GM19351 (cell line): ENCODE measurements around the gene CDIP1.
A peak's percentile ranks its signal among the peaks of the same experiment; 100 is the strongest.

Source experiments
- ATAC-seq: cut with Tn5 transposase; IDR thresholded peaks from one replicate; pipeline ENCODE4 v1.9.1; 2021; ENCODE audit warnings: mild to moderate bottlenecking, moderate library complexity; ENCODE audit not compliant: unreplicated experiment

The CDIP1 gene

GRCh38 chr16:4539716-4540284 lies 1.2 kb upstream of the CDIP1 start:
- ATAC-seq, result no peak

GRCh38 chr16:4537376-4538343 lies 913 bp downstream of the CDIP1 start:
- peak; percentile 36 for ATAC-seq

- ATAC-seq, result no peak
Measured at GRCh38 chr16:4536391-4537106, 2.0 kb downstream of the CDIP1 start.

- no peak for ATAC-seq
Measured at GRCh38 chr16:4535627-4536108, 2.9 kb downstream of the CDIP1 start.

- no peak for ATAC-seq
Measured at GRCh38 chr16:4534151-4534790, 4.3 kb downstream of the CDIP1 start.

GRCh38 chr16:4533490-4533889 lies 5.1 kb downstream of the CDIP1 start:
- ATAC-seq, result no peak

GRCh38 chr16:4532238-4532637 lies 6.3 kb downstream of the CDIP1 start:
- no peak for ATAC-seq

GRCh38 chr16:4531811-4532210 lies 6.8 kb downstream of the CDIP1 start:
- no peak for ATAC-seq

- ATAC-seq, result no peak
Measured at GRCh38 chr16:4529085-4530060, 9.2 kb downstream of the CDIP1 start.

GRCh38 chr16:4525634-4526277 lies 12.8 kb downstream of the CDIP1 start:
- ATAC-seq, result no peak

GRCh38 chr16:4525069-4525468 lies 13.5 kb downstream of the CDIP1 start:
- no peak for ATAC-seq

GRCh38 chr16:4524571-4524970 lies 14.0 kb downstream of the CDIP1 start:
- no peak for ATAC-seq

- no peak for ATAC-seq
Measured at GRCh38 chr16:4523686-4524085, 14.9 kb downstream of the CDIP1 start.

GRCh38 chr16:4522051-4522581 lies 16.5 kb downstream of the CDIP1 start:
- ATAC-seq, result no peak

GRCh38 chr16:4520913-4521312 lies 17.7 kb downstream of the CDIP1 start:
- no peak for ATAC-seq

- ATAC-seq, result no peak
Measured at GRCh38 chr16:4519274-4520058, 19.1 kb downstream of the CDIP1 start.

- no peak for ATAC-seq
Measured at GRCh38 chr16:4517812-4518680, 20.5 kb downstream of the CDIP1 start.
